Right kidney (tissue), 1 donor: ENCODE measurements around the gene PCDHB13.

Source experiments
- DNase-seq: peaks from one replicate; pipeline ENCODE4 v3.0.0-alpha.2; 2016

Gene PCDHB13

DNA sequence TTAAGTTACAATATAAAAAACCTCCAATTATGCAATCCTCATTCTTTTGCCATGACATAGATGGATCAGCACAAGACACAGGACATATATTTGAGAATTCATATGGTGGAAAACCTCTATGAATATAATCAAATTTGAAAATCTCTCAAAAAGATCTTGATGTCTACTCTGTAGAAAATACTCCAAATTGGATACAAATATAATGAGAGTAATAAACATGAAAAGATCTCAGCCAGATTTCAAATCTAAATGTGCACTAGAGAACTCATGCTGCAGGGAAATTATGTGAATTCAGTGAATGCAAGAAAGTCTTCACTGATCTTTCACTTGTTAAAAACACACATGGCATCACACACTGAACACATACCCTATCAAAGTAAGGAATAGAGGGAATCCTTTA is 45.2 kb downstream of the PCDHB13 start:
- DNase-seq, result no peak

- DNase-seq, result no peak
These were observed 46.9 kb downstream of the PCDHB13 start for GRCh38 chr5:141260458-141261237.

- no peak for DNase-seq
These were observed 47.5 kb downstream of the PCDHB13 start for GRCh38 chr5:141261238-141261546.
